B cell (primary cell): ENCODE results near the gene DLGAP4. TPM values are rescaled to one million over a fixed set of nuclear protein-coding genes. Genes with fewer than 3 reads are reported as not detected.

Experiments
- ATAC-seq: fragments of 200-7000 bp; cut with Tn5 transposase; one replicate; pipeline ENCODE4 v1.10.0; 2021; ENCODE audit warnings: low read depth, mild to moderate bottlenecking, moderate number of reproducible peaks, moderate library complexity
- CTCF ChIA-PET: fragments of 350-600 bp; sonication (Branson Sonifier 250); formaldehyde crosslinking; loops from one replicate; lab custom pipeline; 2021; ENCODE audit warnings: antibody characterized with exemption, inconsistent platforms; lab: Charles Lee
- POLR2A ChIA-PET: fragments of 350-600 bp; sonication (Branson Sonifier 250); formaldehyde crosslinking; loops from one replicate; lab custom pipeline; 2021; ENCODE audit warnings: antibody characterized with exemption; lab: Charles Lee
- DNase-seq: peaks from one replicate; pipeline ENCODE4 v3.0.0; 2013
- H2AFZ ChIP-seq: 2 replicates; pipeline ENCODE4 v1.6.1; 2012; ENCODE audit warnings: mild to moderate bottlenecking, low read depth, low read length; ENCODE audit not compliant: insufficient read depth, poor library complexity, severe bottlenecking
- H3K27ac ChIP-seq, 2 donors: 1 replicate in 1 of 2; 2 replicates in 1 of 2; pipeline ENCODE4 v1.5.1; 2012 to 2013; ENCODE audit warnings: low read length in 2 of 2, mild to moderate bottlenecking in 2 of 2, moderate library complexity in 1 of 2
- H3K27me3 ChIP-seq, 4 experiments: fragments of 200-600 bp in 1 of 4; sonication (generic) in 1 of 4; replicated peaks in 1 of 4; 1 replicate in 2 of 4; 2 replicates in 2 of 4; pipeline versions ENCODE4 v1.6.1 to v1.7.0; 2013 to 2016; ENCODE audit warnings: low read length in 3 of 4, mild to moderate bottlenecking in 2 of 4, mixed read lengths in 1 of 4, moderate library complexity in 1 of 4; ENCODE audit not compliant: insufficient read depth in 4 of 4, control insufficient read depth in 3 of 4; ENCODE audit errors: control extremely low read depth in 1 of 4
- H3K36me3 ChIP-seq, 2 experiments: replicated peaks in 1 of 2; 1 replicate in 1 of 2; 2 replicates in 1 of 2; pipeline versions ENCODE4 v1.6.1 to v1.7.1; 2013; ENCODE audit warnings: low read length in 1 of 2; ENCODE audit not compliant: insufficient read depth in 2 of 2, control insufficient read depth in 1 of 2; ENCODE audit errors: control extremely low read depth in 1 of 2, extremely low read depth in 1 of 2
- H3K4me1 ChIP-seq, 2 donors: fragments of 200-600 bp in 1 of 2; sonication (generic) in 1 of 2; 1 replicate in 1 of 2; 2 replicates in 1 of 2; pipeline versions ENCODE4 v1.5.1 to v1.6.1; 2013 to 2017; ENCODE audit warnings: low read length in 2 of 2; ENCODE audit not compliant: control insufficient read depth in 2 of 2, insufficient read depth in 2 of 2
- H3K4me2 ChIP-seq: replicated peaks from 2 replicates; pipeline ENCODE3; 2012; ENCODE audit warnings: mild to moderate bottlenecking, low read depth, low read length; ENCODE audit not compliant: poor library complexity, severe bottlenecking
- H3K4me3 ChIP-seq, 5 experiments: fragments of 200-600 bp in 1 of 5; sonication (generic) in 1 of 5; 1 replicate in 3 of 5; 2 replicates in 2 of 5; pipeline versions ENCODE4 v1.5.1 to v1.7.0; 2011 to 2016; ENCODE audit warnings: low read length in 4 of 5, mild to moderate bottlenecking in 4 of 5, low read depth in 2 of 5, control low read depth in 1 of 5, moderate library complexity in 1 of 5; ENCODE audit not compliant: insufficient read depth in 1 of 5; ENCODE audit errors: control extremely low read depth in 1 of 5, extremely low read depth in 1 of 5
- H3K79me2 ChIP-seq: fragments of 200-600 bp; sonication (generic); one replicate; pipeline ENCODE4 v1.6.0; 2016; ENCODE audit warnings: low read length; ENCODE audit not compliant: control insufficient read depth, insufficient read depth
- H3K9ac ChIP-seq: fragments of 200-600 bp; sonication (generic); 2 replicates; pipeline ENCODE4 v1.6.1; 2017; ENCODE audit warnings: mild to moderate bottlenecking, low read length, moderate library complexity
- H3K9me3 ChIP-seq, 3 donors: one replicate each; pipeline versions ENCODE4 v1.6.1 to v1.7.1; 2013; ENCODE audit warnings: low read length in 2 of 3; ENCODE audit not compliant: control insufficient read depth in 2 of 3, insufficient read depth in 1 of 3; ENCODE audit errors: control extremely low read depth in 1 of 3
- H4K20me1 ChIP-seq: 2 replicates; pipeline ENCODE4 v1.6.0; 2012; ENCODE audit warnings: mild to moderate bottlenecking, low read length; ENCODE audit not compliant: insufficient read depth, control insufficient read depth, poor library complexity, severe bottlenecking
- H3K27ac Mint-ChIP-seq: one replicate; pipeline ENCODE4 v1.8.0; 2021; ENCODE audit warnings: mixed read lengths
- H3K27me3 Mint-ChIP-seq: one replicate; pipeline ENCODE4 v1.8.0; 2021; ENCODE audit warnings: mixed read lengths
- H3K4me1 Mint-ChIP-seq: one replicate; pipeline ENCODE4 v1.8.0; 2021; ENCODE audit warnings: mixed read lengths
- H3K4me3 Mint-ChIP-seq: one replicate; pipeline ENCODE4 v1.8.0; 2021; ENCODE audit warnings: mixed read lengths
- H3K9me3 Mint-ChIP-seq: one replicate; pipeline ENCODE4 v1.8.0; 2022; ENCODE audit warnings: mixed read lengths; ENCODE audit not compliant: insufficient read depth
- CTCF ChIP-seq: fragments of 200-600 bp; IDR thresholded peaks from one replicate; pipeline ENCODE4 v1.8.0; 2022; ENCODE audit warnings: antibody characterized with exemption, mild to moderate bottlenecking
- EZH2 ChIP-seq: IDR thresholded peaks from 2 replicates; pipeline ENCODE4 v1.6.1; 2012; ENCODE audit warnings: borderline replicate concordance, low read depth, mild to moderate bottlenecking, moderate library complexity, low read length; ENCODE audit not compliant: insufficient read depth, poor library complexity, severe bottlenecking
- WGBS: methylation state at CpG from one replicate; pipeline ENCODE4 v1.1.5; 2013; ENCODE audit warnings: missing lambda C conversion rate; ENCODE audit not compliant: insufficient coverage; 5-methylcytosine and 5-hydroxymethylcytosine counted together
- intact Hi-C: fragments of 100-400 bp; cut with micrococcal nuclease; formaldehyde crosslinking; loops from one replicate; pipeline ENCODE4 v1.10.0; 2022
- polyA plus RNA-seq: library from polyadenylated mRNA; depleted of rRNA; stranded (reverse); fragments of >200 nt; gene quantifications from 2 replicates; pipeline ENCODE4 v1.2.3, GENCODE V29; 2012
- total RNA-seq, 2 donors: library from RNA; stranded (reverse); fragments of 120-200 nt in 1 of 2; gene quantifications; 1 replicate in 1 of 2; 2 replicates in 1 of 2; pipeline versions ENCODE4 v1.2.3 to v1.2.4, GENCODE V29; 2013 to 2022

The DLGAP4 gene
- total and polyA plus RNA-seq, 2 donors (not counting 1 experiment from before 2014, with no cell fraction given), result 68.8 to 87.8 TPM

GRCh38 chr20:36499211-36499610, 193.1 kb downstream of the DLGAP4 start:
- CTCF ChIA-PET, result no interaction called here
- intact Hi-C loops, result no loop called here
- H3K27me3 Mint-ChIP-seq, result no peaks in the 10 kb centered on the region

More at GRCh38 chr20:36499211-36499610, 193.1 kb downstream of the DLGAP4 start:
- Mint-ChIP-seq H3K4me3 (no peak overlapping the region), H3K4me1 (peaks cover 8% of the 10 kb centered on the region), H3K9me3 (no peaks in the 10 kb centered on the region), H3K27ac (no peak overlapping the region)
- POLR2A ChIA-PET, result no interaction called here
- Histone ChIP-seq H3K79me2 (peaks cover 37% of the 10 kb centered on the region), H3K4me3 (no peak overlapping the region), H2AFZ (no peak overlapping the region), H3K4me2 (no peak overlapping the region), H3K27me3 (no peaks in the 10 kb centered on the region), H4K20me1 (peaks cover 28% of the 10 kb centered on the region), H3K27ac (no peak overlapping the region), H3K36me3 (peaks cover 3 to 57% of the 10 kb centered on the region in 2 experiments), H3K4me1 (no peaks in the 10 kb centered on the region), H3K9me3 (no peaks in the 10 kb centered on the region), H3K9ac (no peak overlapping the region)
- 93% methylated on average over 15 of the region's 26 CpGs for WGBS
- DNase-seq (no peak), ATAC-seq (no peak)
- TF ChIP-seq CTCF (no peak), EZH2 (no peak)
